GM08714 (cell line): Measurements from ENCODE around the gene PSMB7.

Source experiments
- H3K4me3 ChIP-seq: fragments of 200-500 bp; sonication (Bioruptor generic); 2 replicates; pipeline ENCODE4 v1.5.1; 2014; ENCODE audit warnings: mild to moderate bottlenecking, low read length, inconsistent platforms
- ZNF274 ChIP-seq: IDR thresholded peaks from 2 replicates; pipeline ENCODE4 v1.6.1; 2012; ENCODE audit warnings: mild to moderate bottlenecking, low read depth, low read length

Gene PSMB7

DNA sequence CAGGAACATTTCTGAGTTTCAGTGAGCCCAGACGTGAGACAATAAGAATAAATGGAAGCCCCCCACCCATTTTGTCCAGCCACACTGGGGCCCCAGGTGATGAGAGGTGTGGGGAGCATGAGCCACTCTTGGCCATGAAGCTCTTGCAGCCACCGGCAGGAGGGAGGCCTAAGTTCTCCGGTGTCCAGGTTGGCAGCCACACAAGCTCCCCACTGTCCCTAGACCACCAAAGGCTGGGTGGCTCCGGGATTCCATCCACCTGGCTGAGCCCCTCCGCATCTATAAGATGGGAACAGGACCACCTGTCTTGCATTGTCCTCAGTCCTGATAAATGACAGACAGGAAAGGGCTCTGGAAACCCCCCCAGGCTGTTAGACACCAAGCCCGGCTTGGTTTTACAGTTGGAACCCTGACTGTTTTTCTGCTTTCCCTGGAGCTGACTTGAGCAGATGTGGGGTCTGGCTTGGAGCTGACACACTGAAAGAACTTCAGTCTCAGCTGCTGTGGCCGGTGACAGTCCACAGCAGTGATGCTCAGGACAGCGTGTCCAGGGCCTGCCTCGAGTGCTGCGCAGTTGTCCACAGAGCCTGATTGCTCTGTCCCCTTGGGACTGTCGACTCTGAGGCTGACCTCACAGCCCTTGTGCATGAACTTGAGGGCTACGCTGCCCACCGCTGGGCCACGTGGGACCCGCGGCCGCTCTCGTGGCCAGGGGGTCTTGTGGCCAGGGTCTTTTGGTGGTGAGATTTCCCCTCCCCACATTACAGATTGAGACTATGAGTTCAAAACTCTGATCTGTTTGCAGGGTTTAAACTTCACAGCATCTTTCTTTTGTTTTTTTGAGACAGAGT lies 74.8 kb downstream of the PSMB7 start:
- no peak for TF ChIP-seq ZNF274
- no peak overlapping the region for H3K4me3 ChIP-seq

DNA sequence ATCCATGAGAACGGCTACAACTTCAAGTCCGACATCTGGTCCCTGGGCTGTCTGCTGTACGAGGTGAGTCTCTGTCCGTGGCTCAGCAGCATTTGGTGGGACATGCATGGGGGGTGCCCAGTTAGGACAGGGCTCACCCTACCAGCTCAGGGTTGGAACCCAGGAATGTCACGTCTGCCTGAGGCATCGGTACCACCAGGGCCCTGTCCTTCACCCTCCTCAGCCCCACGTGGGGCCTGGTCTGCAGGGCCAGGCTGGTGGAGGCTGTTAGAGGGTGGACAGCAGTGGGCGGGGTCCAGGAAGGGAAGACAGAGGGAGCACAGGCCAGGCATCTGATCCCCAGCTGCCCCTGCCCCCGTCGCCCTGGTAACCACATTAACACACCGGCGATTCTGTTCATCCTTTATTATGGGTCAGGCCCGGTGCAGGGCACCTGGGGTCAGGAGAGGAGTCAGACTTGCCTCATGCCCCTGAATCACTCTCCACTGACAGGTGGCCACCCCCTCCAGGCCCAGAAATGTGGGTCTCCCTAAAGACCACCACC lies 75.6 kb downstream of the PSMB7 start:
- TF ChIP-seq ZNF274 = no peak
- no peak overlapping the region for H3K4me3 ChIP-seq

DNA sequence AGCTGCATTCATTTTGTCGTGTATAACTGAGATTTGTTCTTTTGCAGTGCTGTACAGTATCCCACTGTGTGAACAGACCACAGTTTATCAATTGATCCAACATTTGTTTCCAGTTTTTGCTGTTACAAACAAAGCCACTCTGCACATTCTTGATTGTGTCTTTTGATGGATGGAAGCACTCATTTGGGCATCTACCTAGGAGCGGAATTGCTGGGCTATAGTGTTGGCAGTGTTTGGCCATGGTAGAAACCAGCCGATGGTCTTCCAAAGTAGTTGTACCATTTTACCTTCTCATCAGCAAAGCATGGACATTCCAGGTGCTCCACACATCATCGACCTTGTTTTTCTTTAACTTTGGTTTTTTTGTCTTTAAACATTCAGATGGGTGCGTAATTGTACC lies 77.7 kb downstream of the PSMB7 start:
- no peak for TF ChIP-seq ZNF274
- H3K4me3 ChIP-seq = no peak overlapping the region

DNA sequence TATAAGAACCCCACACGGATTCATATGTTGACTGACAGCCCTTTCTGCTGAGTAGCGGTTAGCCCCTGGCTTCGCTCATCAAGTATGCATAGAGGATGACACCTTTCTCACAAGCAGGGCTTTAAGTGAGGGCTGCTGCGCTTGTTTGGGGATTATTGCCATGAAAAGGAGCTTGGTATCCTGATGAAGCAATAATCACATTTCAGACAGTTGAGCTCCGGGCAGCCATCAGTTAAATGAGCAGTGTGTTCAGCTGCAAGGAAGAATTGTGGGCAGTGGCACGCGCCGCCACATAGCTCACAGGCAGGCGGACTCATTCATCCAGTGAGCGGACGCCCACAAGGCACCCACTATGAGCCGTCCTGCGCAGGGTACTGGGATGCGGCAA lies 79.9 kb downstream of the PSMB7 start:
- TF ChIP-seq ZNF274 = no peak
- H3K4me3 ChIP-seq = no peak overlapping the region

DNA sequence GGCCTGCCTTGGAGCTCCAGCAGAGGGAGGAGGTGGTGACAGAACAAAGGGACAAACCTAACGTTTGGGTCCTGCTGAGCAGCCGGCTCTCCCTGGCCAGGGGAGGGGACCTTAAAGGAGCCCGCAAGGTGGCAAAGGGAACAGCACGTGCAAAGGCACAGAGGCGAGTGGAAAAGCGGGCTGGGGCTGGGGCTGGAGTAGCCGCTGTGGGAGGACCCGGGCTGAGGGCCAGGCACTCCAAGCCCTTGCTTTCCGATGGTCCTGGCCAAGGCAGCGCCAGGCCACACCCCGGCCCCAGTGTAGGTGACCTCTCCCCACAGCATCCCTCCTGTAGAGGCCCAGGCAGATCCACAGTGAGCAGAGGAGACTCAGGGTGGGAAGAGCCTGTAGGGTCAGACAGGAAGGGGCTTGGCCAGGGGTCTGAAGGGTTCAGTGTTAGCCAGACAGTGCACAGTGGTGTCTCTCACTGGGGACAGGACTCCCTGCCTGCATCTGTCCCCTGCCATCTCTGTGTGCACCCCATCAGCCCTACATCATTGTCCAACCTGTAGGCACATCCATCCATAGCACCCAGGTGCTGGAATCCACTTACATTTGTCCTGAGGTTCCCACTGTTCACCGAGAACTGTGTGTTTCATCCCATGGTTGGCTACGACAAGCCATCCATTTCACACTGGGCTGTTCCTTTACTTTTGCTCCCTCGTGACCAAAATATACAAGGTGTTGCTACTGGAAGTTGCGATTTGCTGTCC lies 80.5 kb downstream of the PSMB7 start:
- no peak for TF ChIP-seq ZNF274
- no peak overlapping the region for H3K4me3 ChIP-seq

DNA sequence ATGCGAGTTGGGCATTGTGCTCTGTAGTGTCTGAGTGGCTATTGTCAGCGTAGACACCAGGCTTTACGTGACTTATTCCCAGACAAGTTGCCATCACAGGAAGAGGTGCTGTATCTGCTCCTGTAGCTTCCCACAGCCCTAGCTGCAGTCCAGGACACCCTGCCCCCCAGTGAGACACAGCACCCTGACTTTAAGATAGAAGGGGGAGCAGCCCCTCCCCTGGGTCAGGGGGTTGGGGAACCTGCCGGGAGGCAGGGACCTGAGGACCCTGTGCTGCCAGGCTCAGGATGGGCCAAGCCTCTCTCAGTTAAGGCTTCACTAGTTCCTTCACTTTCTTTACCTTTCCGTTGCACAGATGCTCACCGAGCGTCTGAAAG lies 82.1 kb downstream of the PSMB7 start:
- TF ChIP-seq ZNF274 = no peak
- no peak overlapping the region for H3K4me3 ChIP-seq

DNA sequence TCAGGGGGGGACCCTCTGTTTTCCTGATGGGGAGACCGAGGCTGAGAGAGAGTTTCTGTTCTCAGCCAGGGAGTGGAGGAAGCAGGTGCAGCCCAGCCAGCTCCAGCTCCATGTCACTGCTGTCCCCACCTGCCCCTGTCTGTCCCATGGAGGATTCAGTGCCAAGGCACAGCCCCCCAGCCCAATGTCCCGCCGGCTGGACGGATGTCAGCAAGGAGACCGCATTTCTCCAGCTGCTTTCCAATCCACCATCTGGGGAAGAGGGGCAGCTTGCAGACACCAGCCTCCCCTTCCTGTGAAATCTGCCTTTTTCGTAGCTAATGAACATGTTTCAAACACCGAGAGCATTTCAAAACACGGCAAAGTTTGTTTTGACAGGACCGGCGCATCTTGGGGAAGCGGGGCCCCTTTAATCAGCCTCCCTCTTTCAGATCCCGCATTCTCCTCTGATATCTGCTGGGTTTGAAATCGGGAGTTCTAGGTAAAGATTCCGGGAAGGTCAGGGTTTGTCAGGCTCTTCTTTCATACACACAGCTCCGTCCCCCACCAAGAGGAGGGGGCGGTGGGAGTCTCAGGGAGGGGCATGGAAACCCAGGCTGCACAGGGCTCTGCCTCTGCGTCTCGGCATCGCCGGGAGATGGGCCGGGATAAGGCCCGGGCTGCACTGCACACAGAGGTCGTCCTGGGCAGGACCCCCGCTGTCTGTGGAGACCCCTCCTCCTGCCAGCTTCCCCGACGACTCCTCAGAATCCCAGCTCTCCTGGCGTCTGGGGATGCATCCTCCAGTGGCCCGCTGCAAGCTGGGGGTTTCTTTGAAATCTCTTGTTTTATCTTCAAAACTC lies 82.7 kb downstream of the PSMB7 start:
- no peak for TF ChIP-seq ZNF274

DNA sequence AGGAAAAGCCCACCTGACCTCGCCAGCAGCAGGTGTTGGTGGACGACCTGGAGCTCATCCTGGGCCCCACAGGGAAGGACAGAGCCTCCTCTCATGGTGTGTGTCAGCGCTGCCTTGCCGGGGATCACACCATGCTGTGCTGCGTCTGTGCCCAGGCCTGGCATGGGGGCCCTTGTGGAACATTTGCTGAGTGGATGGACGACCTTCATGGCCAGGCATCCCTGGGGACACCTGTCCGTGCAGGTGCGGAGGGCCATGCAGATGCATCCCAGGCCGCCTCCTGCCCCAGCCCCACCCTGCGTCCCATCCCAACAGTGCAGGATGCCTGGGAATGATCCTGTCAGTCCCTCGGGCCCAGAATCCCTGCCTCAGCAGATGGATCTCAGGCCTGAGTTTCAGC lies 83.7 kb downstream of the PSMB7 start:
- no peak overlapping the region for H3K4me3 ChIP-seq
- no peak for TF ChIP-seq ZNF274

More for the DNA sequence above, 82.7 kb downstream of the PSMB7 start:
- H3K4me3 ChIP-seq = no peak overlapping the region

DNA sequence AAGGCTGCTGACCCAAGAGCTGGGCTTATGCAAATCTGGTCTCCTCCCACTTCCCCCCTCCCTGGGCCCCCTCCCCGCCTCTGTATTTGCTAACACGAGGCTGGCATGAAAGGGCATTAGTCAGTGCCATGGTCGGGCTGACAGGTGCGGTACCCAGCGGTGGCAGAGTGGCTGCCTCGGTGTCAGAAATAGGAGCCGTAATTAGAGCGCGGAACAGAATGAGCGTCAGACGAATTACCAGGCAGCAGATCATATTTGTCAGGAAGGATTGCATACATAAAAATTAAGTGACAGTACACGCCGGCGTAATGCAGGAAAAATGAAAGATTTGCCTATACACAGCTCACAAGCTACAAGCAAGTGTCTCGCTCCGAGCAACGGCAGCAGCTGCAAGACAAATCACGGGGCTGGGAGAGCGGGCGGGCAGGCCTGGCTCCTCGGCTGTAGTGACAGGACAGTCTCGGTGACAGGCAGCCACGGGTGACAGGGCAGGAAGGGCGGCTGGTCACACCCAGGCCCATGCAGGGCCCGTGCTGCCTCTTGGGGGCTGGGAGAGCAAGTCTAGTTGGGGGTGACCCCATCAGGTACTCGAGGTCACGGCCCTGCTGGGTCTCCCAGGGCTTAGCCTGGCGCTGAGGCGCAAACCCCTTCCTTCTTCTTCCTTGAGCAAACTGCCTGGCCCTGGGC lies 85.1 kb downstream of the PSMB7 start:
- TF ChIP-seq ZNF274 = no peak
- H3K4me3 ChIP-seq = no peak overlapping the region

DNA sequence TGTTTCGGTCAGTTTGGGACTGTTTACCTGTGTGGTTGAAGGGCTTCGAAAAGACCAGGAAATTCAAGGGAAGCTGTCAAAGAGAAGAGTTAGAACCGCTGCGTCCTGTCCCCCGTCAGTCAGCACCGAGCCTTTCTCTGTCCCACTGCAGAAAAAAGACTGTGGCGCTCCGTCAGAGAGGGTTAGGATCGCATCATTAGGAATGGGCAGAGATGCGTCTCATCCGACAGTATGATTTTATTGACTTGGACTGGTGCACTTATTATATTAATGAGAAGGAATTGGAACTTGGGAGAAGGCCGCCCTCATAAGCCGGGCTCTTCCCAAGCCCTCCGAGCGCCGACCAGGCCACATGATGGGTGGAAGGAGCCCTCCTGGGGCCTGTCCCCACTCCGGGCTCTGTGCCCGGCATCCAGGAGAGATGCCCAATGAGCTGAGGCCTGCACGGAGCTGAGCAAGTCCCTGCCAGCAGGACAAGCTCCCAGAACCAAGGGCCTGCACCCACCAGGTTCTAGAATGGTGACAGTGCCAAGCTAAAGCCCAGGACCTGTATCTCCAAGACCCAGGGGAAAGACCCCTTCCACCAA lies 85.9 kb downstream of the PSMB7 start:
- no peak for TF ChIP-seq ZNF274
- H3K4me3 ChIP-seq = no peak overlapping the region

DNA sequence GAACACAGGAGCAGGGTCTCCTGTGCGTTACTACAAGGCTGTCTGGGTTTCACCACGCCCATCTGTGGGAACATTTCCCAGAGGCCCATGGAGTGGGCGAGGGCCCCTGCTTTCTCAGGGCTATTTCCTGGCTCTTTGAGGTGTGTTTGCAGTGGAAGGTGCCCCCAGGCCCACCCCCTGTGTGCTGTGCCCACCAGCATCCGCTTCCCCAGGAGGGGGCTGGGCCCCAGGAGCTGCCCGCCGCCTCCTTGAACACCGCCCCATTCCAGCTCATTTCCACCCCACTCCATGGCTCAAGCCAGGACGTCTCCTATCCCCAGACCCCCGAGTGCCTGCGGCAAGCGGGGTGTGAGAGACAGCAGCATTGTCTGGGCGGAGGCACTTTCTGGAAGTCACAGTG lies 87.0 kb downstream of the PSMB7 start:
- H3K4me3 ChIP-seq = no peak overlapping the region

DNA sequence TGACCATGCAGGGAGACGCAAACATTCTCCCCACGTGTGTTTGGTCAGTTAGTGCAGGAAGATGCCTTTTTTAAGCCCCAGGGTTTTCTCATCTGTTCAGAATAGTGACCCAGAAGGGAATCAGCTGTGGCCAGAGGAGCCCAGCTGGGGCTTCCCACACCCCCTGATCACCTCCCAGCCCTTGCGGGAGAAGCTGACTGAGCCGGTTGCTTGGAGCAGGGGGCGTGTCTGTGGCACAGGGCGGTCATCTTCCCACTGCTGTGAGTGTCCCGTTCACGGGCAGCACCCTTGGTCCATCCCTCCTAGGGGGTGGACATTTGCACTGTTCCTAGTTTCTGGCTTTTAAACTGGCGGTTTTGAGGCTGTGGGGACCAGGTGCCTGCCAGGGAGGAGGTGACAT lies 87.8 kb downstream of the PSMB7 start:
- no peak for TF ChIP-seq ZNF274
- H3K4me3 ChIP-seq = no peak overlapping the region

More for the DNA sequence above, 87.0 kb downstream of the PSMB7 start:
- TF ChIP-seq ZNF274 = no peak

DNA sequence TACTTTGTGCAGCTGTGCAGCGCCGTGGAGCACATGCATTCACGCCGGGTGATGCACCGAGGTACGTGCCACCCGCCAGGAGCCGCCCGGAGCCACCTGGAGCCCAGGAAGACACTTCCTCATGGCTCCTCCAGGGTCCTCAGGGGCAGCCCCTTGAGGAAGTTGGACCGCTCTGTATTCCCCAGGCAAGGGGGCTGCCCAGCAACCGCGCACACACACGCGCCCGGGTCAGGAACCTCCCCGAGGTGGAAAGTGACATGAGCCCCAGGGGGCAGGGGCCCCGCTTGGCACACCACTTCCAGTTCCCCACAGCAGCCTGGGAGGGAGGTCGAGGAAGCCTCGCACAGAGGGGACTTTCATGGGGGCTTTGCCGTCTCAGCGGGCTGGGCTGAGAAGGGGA lies 88.9 kb downstream of the PSMB7 start:
- no peak for TF ChIP-seq ZNF274

More for the DNA sequence above, 88.9 kb downstream of the PSMB7 start:
- H3K4me3 ChIP-seq = no peak overlapping the region
